ENCODE results near the gene FAAP24. TPM values are rescaled to one million over a fixed set of nuclear protein-coding genes. Genes with fewer than 3 reads are reported as not detected.

The FAAP24 gene
- total and polyA plus RNA-seq, 2 of the 8 experiments (the other 6 are each of a cell fraction or from before 2014, with no cell fraction given) = 3.3 to 4.2 TPM

- Histone ChIP-seq H2BK20ac (ENCODE audit: low read length) (no peak overlapping the region), H3K9me3 (ENCODE audit: insufficient read depth in 2 of 2, low read depth in 1 of 2, low read length in 1 of 2) (no peaks in the 10 kb centered on the region), H3K4ac (replicated peaks; ENCODE audit: insufficient read length, low read depth, low read length) (no peak overlapping the region), H2BK12ac (ENCODE audit: low read depth, low read length) (no peak overlapping the region), H3K14ac (ENCODE audit: insufficient read length) (no peak overlapping the region), H2BK5ac (ENCODE audit: low read depth, low read length) (no peak overlapping the region), H4K5ac (ENCODE audit: insufficient read length, low read depth, low read length) (no peak overlapping the region), H3K27ac (ENCODE audit: low read depth, low read length) (no peak overlapping the region), H3K27me3 (replicated peaks in 1 of 4; ENCODE audit: control insufficient read depth in 3 of 4, extremely low read depth in 1 of 4, insufficient read depth in 3 of 4, low read length in 3 of 4) (no peaks in the 10 kb centered on the region), H4K8ac (ENCODE audit: extremely low read depth, insufficient read depth, low read length) (no peak overlapping the region; the same call in 1 of the 2 replicates), H3K4me3 (ENCODE audit: extremely low read depth in 1 of 4, insufficient read depth in 2 of 4, low read depth in 3 of 4, low read length in 4 of 4) (no peak overlapping the region), H3K56ac (replicated peaks; ENCODE audit: insufficient read length, low read depth, low read length) (no peak overlapping the region), H3K23ac (ENCODE audit: insufficient read length) (no peak overlapping the region), H2BK120ac (replicated peaks; ENCODE audit: low read depth, low read length) (no peak overlapping the region), H3K4me1 (replicated peaks in 1 of 4; ENCODE audit: control insufficient read depth in 3 of 4, insufficient read depth in 4 of 4, low read length in 3 of 4) (peaks cover 0 to 4% (median 4%) of the 10 kb centered on the region in 4 experiments; a peak in 5 of 7 replicates), H2AK5ac (ENCODE audit: low read depth, low read length) (no peak overlapping the region), H4K20me1 (replicated peaks in 1 of 2; ENCODE audit: control insufficient read depth in 1 of 2, insufficient read depth in 2 of 2, low read length in 2 of 2) (peaks cover 0 to 3% of the 10 kb centered on the region in 2 experiments), H4K91ac (replicated peaks; ENCODE audit: insufficient read length, low read length) (no peak overlapping the region), H3K79me1 (ENCODE audit: low read depth, low read length) (peaks cover 4% of the 10 kb centered on the region; the same call in 1 of the 2 replicates), H2AFZ (ENCODE audit: low read length) (no peak overlapping the region), H3K36me3 (ENCODE audit: control insufficient read depth in 2 of 4, insufficient read depth in 4 of 4, low read length in 3 of 4) (peaks cover 0 to 5% (median 0%) of the 10 kb centered on the region in 4 experiments; a peak in 1 of 8 replicates), H3K9ac (replicated peaks in 1 of 4; ENCODE audit: extremely low read depth in 1 of 4, low read depth in 3 of 4, low read length in 3 of 4) (no peak overlapping the region), H3K4me2 (ENCODE audit: insufficient read depth in 1 of 2, low read depth in 2 of 2, low read length in 2 of 2) (no peak overlapping the region), H3K18ac (ENCODE audit: extremely low read depth, low read length) (no peak overlapping the region), H2BK15ac (ENCODE audit: low read length) (no peak overlapping the region), H3K23me2 (ENCODE audit: low read depth, low read length) (peaks cover 7% of the 10 kb centered on the region), H3K79me2 (ENCODE audit: control insufficient read depth in 1 of 2, insufficient read depth in 2 of 2, low read length in 2 of 2) (peaks cover 4 to 16% of the 10 kb centered on the region in 2 experiments; a peak in 3 of 4 replicates)
- DNase-seq (ENCODE audit: low read depth in 1 of 2, low spot score in 2 of 2) (no peak), FAIRE-seq (no peak)
- TF ChIP-seq SAP30 (IDR thresholded peaks at IDR 0.05; ENCODE audit: insufficient read depth, insufficient replicate concordance, low read length) = no peak
- POLR2A ChIA-PET (ENCODE audit: partially characterized antibody) = no interaction called here
- CTCF ChIA-PET (ENCODE audit: partially characterized antibody) = interaction anchor here (0.6 kb wide), 3 partner anchors 74 to 361 kb away, joined by 3 to 4 read pairs (median 3); no protein-coding TSS in a partner anchor
- 90% methylated on average over 9 of the region's 10 CpGs; no CpG with 5 or more reads in 1 of the 2 experiments for WGBS, 2 experiments (ENCODE audit: extremely low coverage in 1 of 2, insufficient coverage in 1 of 2, insufficient read length in 1 of 2, insufficient replicate concordance in 2 of 2, low coverage in 1 of 2, low lambda C conversion rate in 2 of 2, missing lambda C conversion rate in 1 of 2)
Observed at GRCh38 chr19:32969549-32969948, 2.5 kb upstream of the FAAP24 start.
